Ishikawa (cell line): ENCODE data around the gene ZBTB16.

Experiments used
- CEBPB ChIP-seq: IDR thresholded peaks from 2 replicates; pipeline ENCODE4 v1.6.1; 2012
- CREB1 ChIP-seq: IDR thresholded peaks from 2 replicates; pipeline ENCODE4 v1.6.1; 2012; ENCODE audit warnings: low read depth
- EGR1 ChIP-seq: IDR thresholded peaks from 2 replicates; pipeline ENCODE4 v1.6.1; 2012
- EP300 ChIP-seq: IDR thresholded peaks from 2 replicates; pipeline ENCODE4 v1.6.1; 2012; ENCODE audit warnings: borderline replicate concordance
- FOXM1 ChIP-seq: IDR thresholded peaks from 2 replicates; pipeline ENCODE4 v1.6.1; 2012; ENCODE audit warnings: low read depth, borderline replicate concordance
- MAX ChIP-seq: IDR thresholded peaks from 2 replicates; pipeline ENCODE4 v1.6.1; 2012
- NFIC ChIP-seq: IDR thresholded peaks from 2 replicates; pipeline ENCODE4 v1.6.1; 2012
- RAD21 ChIP-seq: IDR thresholded peaks from 2 replicates; pipeline ENCODE4 v1.6.1; 2012; ENCODE audit warnings: low read depth
- REST ChIP-seq: IDR thresholded peaks from 2 replicates; pipeline ENCODE4 v1.6.1; 2012; ENCODE audit warnings: low read depth, mild to moderate bottlenecking
- TAF1 ChIP-seq: IDR thresholded peaks from 2 replicates; pipeline ENCODE4 v1.6.1; 2012; ENCODE audit warnings: low read depth, mild to moderate bottlenecking
- TCF12 ChIP-seq: IDR thresholded peaks from 2 replicates; pipeline ENCODE4 v1.6.1; 2012; ENCODE audit warnings: low read depth
- TEAD4 ChIP-seq: IDR thresholded peaks from 2 replicates; pipeline ENCODE4 v1.6.1; 2012
- USF1 ChIP-seq: IDR thresholded peaks from 2 replicates; pipeline ENCODE4 v1.6.1; 2012
- YY1 ChIP-seq: IDR thresholded peaks from 2 replicates; pipeline ENCODE4 v1.6.1; 2012; ENCODE audit warnings: low read depth
- ZBTB7A ChIP-seq: IDR thresholded peaks from 2 replicates; pipeline ENCODE4 v1.6.1; 2012; ENCODE audit warnings: low read depth

The ZBTB16 gene

GRCh38 chr11:114199051-114199450, 139.5 kb downstream of the ZBTB16 start:
- no peak for TF ChIP-seq ZBTB7A
- no peak for TF ChIP-seq EGR1
- no peak for TF ChIP-seq TEAD4
- TF ChIP-seq REST, result no peak
- TF ChIP-seq CEBPB, result no peak
- no peak for TF ChIP-seq NFIC
- no peak for TF ChIP-seq EP300
- TF ChIP-seq CREB1, result no peak
- TF ChIP-seq FOXM1, result no peak
- TF ChIP-seq MAX, result no peak
- no peak for TF ChIP-seq YY1
- TF ChIP-seq TAF1, result no peak
- no peak for TF ChIP-seq RAD21
- no peak for TF ChIP-seq TCF12
- TF ChIP-seq USF1, result no peak

- TF ChIP-seq ZBTB7A (no peak), USF1 (no peak), RAD21 (no peak), TCF12 (no peak), TEAD4 (no peak), YY1 (no peak), EGR1 (no peak), REST (no peak), TAF1 (no peak), NFIC (no peak), MAX (no peak), FOXM1 (no peak), CREB1 (no peak), CEBPB (no peak), EP300 (no peak)
Observed at GRCh38 chr11:114200351-114201133, 141.0 kb downstream of the ZBTB16 start.

- TF ChIP-seq TAF1, result no peak
- no peak for TF ChIP-seq USF1
- no peak for TF ChIP-seq NFIC
- TF ChIP-seq TEAD4, result no peak
- no peak for TF ChIP-seq TCF12
- no peak for TF ChIP-seq EP300
- no peak for TF ChIP-seq CEBPB
- no peak for TF ChIP-seq REST
- TF ChIP-seq RAD21, result no peak
- no peak for TF ChIP-seq ZBTB7A
- TF ChIP-seq FOXM1, result no peak
- TF ChIP-seq MAX, result no peak
- no peak for TF ChIP-seq EGR1
- TF ChIP-seq CREB1, result no peak
- no peak for TF ChIP-seq YY1
Observed at GRCh38 chr11:114201219-114201618, 141.7 kb downstream of the ZBTB16 start.
